ENCODE results near the gene DBNDD1.

DNA sequence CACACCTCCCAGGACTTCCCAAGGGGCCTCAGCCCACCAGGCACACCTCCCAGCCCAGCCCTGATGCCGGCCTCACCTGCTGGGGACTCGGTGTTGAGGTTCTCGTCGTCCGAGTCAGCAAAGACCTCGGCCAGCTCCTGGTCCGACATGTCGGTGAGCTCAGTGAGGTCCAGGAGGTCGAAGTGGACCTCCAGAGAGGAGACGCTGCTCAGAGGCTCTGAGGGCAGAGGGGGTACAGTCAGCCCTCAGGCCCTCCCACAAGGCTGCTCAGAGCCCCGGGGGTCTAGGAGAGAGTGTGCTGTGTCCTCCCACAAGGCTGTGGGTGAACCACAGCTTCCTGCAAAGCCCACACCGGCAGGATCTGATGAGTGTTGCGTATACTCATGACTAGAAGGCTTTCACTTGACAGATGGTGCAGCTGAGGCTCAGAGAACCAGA is 10.5 kb downstream of the DBNDD1 start:
- TF ChIP-seq, protein P1, sequence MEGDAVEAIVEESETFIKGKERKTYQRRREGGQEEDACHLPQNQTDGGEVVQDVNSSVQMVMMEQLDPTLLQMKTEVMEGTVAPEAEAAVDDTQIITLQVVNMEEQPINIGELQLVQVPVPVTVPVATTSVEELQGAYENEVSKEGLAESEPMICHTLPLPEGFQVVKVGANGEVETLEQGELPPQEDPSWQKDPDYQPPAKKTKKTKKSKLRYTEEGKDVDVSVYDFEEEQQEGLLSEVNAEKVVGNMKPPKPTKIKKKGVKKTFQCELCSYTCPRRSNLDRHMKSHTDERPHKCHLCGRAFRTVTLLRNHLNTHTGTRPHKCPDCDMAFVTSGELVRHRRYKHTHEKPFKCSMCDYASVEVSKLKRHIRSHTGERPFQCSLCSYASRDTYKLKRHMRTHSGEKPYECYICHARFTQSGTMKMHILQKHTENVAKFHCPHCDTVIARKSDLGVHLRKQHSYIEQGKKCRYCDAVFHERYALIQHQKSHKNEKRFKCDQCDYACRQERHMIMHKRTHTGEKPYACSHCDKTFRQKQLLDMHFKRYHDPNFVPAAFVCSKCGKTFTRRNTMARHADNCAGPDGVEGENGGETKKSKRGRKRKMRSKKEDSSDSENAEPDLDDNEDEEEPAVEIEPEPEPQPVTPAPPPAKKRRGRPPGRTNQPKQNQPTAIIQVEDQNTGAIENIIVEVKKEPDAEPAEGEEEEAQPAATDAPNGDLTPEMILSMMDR (IDR thresholded peaks at IDR 0.05), result no peak
- TF ChIP-seq REST (IDR thresholded peaks at IDR 0.05; ENCODE audit: insufficient read depth in 1 of 2, low read depth in 2 of 2, low read length in 1 of 2) (no peak), TCF7L2 (IDR thresholded peaks at IDR 0.05; ENCODE audit: low read depth, low read length) (no peak), POLR2AphosphoS5 (IDR thresholded peaks at IDR 0.05; ENCODE audit: low read depth, low read length) (no peak), SIN3A (IDR thresholded peaks at IDR 0.05; ENCODE audit: borderline replicate concordance, insufficient read depth, low read depth, low read length) (no peak)

Measured in Panc1 (cell line).